GM12873 (cell line): ENCODE data around the gene SLC26A8.

ENCODE experiments used
- TF ChIP-seq, protein P1 (sequence below): IDR thresholded peaks from 2 replicates; pipeline ENCODE4 v1.5.1; 2012; ENCODE audit warnings: low read depth, mild to moderate bottlenecking, moderate library complexity, low read length, control low read depth; ENCODE audit not compliant: insufficient read depth; ENCODE audit errors: missing control alignments

Gene SLC26A8

DNA sequence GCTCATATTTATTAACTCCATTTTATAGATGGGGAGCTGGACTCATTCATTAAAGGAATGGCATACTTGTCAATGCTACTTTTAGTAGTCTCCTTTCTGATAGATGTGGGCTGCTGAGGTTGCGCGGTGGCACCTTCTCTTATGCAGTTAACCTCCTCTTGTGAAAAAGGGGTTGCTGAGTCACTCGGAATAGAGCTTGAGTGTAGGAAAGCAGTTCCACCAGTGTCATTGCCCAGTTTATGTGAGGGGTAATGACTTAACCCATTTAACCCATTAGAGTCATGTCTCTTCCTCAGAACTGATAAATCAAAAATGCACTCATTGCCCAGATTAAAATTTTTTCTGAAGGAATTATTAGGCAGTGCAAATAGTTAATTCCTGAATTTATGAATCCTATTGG is 9.5 kb upstream of the SLC26A8 start:
- TF ChIP-seq, protein P1, sequence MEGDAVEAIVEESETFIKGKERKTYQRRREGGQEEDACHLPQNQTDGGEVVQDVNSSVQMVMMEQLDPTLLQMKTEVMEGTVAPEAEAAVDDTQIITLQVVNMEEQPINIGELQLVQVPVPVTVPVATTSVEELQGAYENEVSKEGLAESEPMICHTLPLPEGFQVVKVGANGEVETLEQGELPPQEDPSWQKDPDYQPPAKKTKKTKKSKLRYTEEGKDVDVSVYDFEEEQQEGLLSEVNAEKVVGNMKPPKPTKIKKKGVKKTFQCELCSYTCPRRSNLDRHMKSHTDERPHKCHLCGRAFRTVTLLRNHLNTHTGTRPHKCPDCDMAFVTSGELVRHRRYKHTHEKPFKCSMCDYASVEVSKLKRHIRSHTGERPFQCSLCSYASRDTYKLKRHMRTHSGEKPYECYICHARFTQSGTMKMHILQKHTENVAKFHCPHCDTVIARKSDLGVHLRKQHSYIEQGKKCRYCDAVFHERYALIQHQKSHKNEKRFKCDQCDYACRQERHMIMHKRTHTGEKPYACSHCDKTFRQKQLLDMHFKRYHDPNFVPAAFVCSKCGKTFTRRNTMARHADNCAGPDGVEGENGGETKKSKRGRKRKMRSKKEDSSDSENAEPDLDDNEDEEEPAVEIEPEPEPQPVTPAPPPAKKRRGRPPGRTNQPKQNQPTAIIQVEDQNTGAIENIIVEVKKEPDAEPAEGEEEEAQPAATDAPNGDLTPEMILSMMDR, result no peak

DNA sequence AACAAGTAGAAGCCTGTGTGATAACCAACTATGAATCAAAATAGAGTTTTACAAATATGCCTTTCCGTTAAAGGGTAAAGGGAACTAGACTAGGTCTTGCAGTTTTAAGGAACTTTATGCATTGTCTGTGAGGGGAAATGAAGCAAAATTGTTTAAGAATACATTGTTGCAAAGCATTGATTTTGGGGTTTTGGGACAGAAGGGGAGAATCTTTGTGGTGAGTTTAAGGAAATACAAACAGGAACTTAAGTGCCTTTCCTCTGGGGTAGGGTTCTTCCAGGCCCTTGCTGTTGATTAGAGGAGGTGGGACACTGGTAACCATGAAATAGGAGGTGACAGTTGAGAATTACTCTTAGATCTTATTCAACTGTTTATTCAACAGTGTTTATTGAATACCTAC is 7.8 kb upstream of the SLC26A8 start:
- TF ChIP-seq, protein P1, result no peak

DNA sequence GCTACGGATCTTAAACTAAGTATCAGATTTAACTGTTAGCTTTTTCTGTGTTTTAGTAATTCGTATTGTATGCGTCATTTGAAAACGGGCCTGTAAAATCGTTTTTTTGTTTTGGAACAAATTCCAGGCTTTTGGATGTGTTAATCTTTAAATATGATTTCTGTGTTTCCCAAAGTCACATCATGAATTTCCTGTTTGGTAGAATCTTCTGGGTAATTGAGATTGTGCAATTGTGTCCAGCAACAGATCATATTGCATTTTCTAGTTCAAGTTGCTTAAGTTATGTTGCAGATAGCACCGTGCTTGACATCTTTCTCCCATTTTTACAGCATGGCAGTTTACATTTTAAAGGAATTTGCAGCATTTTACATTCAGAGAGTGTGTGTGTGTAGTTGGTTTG is 5.0 kb upstream of the SLC26A8 start:
- TF ChIP-seq, protein P1, result no peak

DNA sequence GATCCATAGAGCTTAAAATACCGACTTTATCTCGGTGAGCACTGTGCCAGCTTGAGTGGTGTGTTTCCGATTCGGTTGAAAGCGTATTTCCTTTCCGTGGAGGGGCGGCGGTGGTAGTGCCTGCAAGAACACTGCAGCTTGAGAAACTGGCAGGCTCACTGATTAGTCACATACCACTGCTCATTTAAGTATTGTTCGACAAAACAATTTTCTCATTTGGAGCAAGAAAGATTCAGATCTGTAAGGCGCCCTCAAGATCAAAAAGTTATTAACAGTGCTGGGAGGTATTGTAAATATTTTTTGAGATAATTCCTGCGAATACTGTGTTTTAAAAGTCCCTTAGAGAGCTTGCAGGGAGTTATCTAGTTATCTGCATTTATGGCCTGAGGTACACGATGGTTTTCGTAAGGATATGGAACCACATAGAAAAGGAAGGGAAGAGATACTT is 4.5 kb upstream of the SLC26A8 start:
- TF ChIP-seq, protein P1, result no peak

DNA sequence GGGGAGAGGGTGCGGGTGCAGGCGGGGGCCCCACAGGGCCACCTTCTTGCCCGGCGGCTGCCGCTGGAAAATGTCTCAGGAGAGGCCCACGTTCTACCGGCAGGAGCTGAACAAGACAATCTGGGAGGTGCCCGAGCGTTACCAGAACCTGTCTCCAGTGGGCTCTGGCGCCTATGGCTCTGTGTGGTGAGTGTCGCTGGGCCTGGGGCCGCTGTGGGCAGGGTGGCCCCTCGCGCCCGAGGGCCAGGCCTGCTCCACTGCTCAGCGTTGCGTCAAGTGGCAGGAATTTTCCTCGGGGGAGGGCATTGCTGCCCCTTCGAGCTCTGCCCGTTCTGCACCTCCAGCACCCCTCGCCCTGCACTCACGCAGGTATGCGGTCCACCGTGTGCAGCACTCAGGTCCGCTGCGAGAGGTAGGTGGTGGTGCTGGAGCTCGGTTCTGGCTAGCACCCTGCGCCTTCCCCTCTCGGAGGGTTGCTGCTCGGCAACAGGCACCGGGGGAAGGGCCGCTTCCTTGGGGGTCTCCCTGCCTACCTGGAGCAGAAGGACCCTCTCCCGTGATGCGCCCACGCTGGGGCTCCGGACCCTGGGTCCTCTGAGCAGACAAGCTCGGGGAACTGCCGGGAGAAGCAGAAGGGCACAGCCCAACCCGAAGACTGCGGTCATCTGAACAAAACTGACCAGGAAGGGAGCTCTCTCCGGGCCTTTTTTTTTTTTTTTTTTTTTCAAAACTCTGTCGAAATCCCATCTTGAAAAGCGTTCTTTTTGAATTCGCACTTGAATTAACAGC is 3.8 kb upstream of the SLC26A8 start:
- TF ChIP-seq, protein P1, result no peak

DNA sequence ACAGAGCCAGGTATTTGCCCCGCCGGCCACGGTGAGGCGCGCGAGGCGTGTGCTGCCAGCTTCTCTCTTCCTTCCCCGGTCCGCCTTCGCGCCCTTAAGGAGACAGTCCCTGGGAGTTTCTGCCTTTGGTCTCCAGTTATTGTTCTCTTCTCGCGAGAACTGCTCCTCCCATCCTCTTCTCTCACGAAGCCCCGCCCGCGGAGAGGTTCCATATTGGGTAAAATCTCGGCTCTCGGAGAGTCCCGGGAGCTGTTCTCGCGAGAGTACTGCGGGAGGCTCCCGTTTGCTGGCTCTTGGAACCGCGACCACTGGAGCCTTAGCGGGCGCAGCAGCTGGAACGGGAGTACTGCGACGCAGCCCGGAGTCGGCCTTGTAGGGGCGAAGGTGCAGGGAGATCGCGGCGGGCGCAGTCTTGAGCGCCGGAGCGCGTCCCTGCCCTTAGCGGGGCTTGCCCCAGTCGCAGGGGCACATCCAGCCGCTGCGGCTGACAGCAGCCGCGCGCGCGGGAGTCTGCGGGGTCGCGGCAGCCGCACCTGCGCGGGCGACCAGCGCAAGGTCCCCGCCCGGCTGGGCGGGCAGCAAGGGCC is 3.2 kb upstream of the SLC26A8 start, which contains the start of gene MAPK14:
Gene MAPK14, plus strand, starts transcription at position 308 of the 587 bp plus-strand sequence. CDS start 350 bp downstream, outside the sequence.
- TF ChIP-seq, protein P1, result peak; percentile 88

DNA sequence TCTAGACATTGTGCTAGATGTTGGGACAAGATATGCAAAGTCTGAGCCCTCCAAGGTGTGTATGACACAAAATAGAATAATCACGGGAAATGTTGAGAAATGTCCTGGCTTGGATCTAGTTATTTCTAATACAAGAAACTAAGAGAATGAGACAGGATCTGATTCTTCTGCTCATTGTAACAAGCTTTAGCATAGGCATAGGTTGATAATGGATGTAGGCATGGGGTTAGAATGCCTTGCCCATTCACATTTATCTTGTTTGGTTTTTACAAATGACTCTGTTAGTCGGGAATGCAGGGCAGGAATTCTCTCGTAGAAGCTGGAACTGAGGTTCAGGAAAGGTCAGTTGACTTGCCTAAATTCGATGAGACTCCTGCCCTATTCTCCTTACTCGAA is 1.5 kb upstream of the SLC26A8 start:
- TF ChIP-seq, protein P1, result no peak
